ENCODE results near the gene BRD4. TPM values are rescaled to one million over a fixed set of nuclear protein-coding genes. Genes with fewer than 3 reads are reported as not detected.

BRD4 gene
- total and polyA plus RNA-seq, 2 donors (not counting 1 experiment from before 2014, with no cell fraction given), result 9.9 to 20.1 TPM

- TF ChIP-seq EZH2 (IDR thresholded peaks at IDR 0.05; ENCODE audit: low read length, missing control alignments) (no peak), CTCF (conservative IDR thresholded peaks at IDR 0.05 in 1 of 2, IDR thresholded peaks at IDR 0.05 in 1 of 2; ENCODE audit: low read depth in 1 of 2, low read length in 2 of 2) (peak in 1 of 2 donors; percentile 21)
- H3K9ac ChIP-seq (ENCODE audit: insufficient read depth, low read length), result peak overlapping the region; percentile 20
- H3K79me2 ChIP-seq (ENCODE audit: control insufficient read depth, insufficient read depth, low read length), result peaks cover 99% of the 10 kb centered on the region
- no peaks in the 10 kb centered on the region for H3K36me3 ChIP-seq (ENCODE audit: control insufficient read depth, insufficient read depth, low read length)
- H2AFZ ChIP-seq (ENCODE audit: low read length), result no peak overlapping the region
- no peaks in the 10 kb centered on the region for H3K27me3 ChIP-seq (ENCODE audit: control insufficient read depth, insufficient read depth, low read length)
- H3K27ac ChIP-seq (ENCODE audit: insufficient read depth, low read length), result peak overlapping the region; percentile 60
- no peak overlapping the region for H3K4me3 ChIP-seq (replicated peaks in 1 of 4; ENCODE audit: control extremely low read depth in 1 of 4, insufficient read depth in 1 of 4, low read depth in 3 of 4, low read length in 4 of 4)
- DNase-seq (ENCODE audit: low read depth in 2 of 2), result peak; percentile 86 to 91
- peaks cover 39% of the 10 kb centered on the region for H3K4me1 ChIP-seq (ENCODE audit: control insufficient read depth, extremely low read depth, insufficient read depth, low read length)
- H4K20me1 ChIP-seq (ENCODE audit: control insufficient read depth, extremely low read depth, insufficient read depth, low read length), result peaks cover 18% of the 10 kb centered on the region
- H3K9me3 ChIP-seq (ENCODE audit: control insufficient read depth, insufficient read depth, low read depth, low read length), result no peaks in the 10 kb centered on the region
- H3K4me2 ChIP-seq (ENCODE audit: extremely low read depth, insufficient read depth, low read length), result peak overlapping the region; percentile 57
Measured at GRCh38 chr19:15280915-15281683, 51.2 kb downstream of the BRD4 start.

GRCh38 chr19:15280048-15280725 lies 52.2 kb downstream of the BRD4 start:
- no peak for TF ChIP-seq CTCF (conservative IDR thresholded peaks at IDR 0.05 in 1 of 2, IDR thresholded peaks at IDR 0.05 in 1 of 2; ENCODE audit: low read depth in 1 of 2, low read length in 2 of 2)
- TF ChIP-seq EZH2 (IDR thresholded peaks at IDR 0.05; ENCODE audit: low read length, missing control alignments), result no peak
- Histone ChIP-seq H2AFZ (ENCODE audit: low read length) (no peak overlapping the region), H3K27me3 (ENCODE audit: control insufficient read depth, insufficient read depth, low read length) (no peaks in the 10 kb centered on the region), H3K4me3 (replicated peaks in 1 of 4; ENCODE audit: control extremely low read depth in 1 of 4, insufficient read depth in 1 of 4, low read depth in 3 of 4, low read length in 4 of 4) (no peak overlapping the region), H3K27ac (ENCODE audit: insufficient read depth, low read length) (peak overlapping the region; percentile 60), H3K9ac (ENCODE audit: insufficient read depth, low read length) (peak overlapping the region; percentile 39), H3K4me1 (ENCODE audit: control insufficient read depth, extremely low read depth, insufficient read depth, low read length) (peaks cover 39% of the 10 kb centered on the region), H3K9me3 (ENCODE audit: control insufficient read depth, insufficient read depth, low read depth, low read length) (no peaks in the 10 kb centered on the region), H3K4me2 (ENCODE audit: extremely low read depth, insufficient read depth, low read length) (peak overlapping the region; percentile 63), H3K36me3 (ENCODE audit: control insufficient read depth, insufficient read depth, low read length) (no peaks in the 10 kb centered on the region), H3K79me2 (ENCODE audit: control insufficient read depth, insufficient read depth, low read length) (peaks cover 99% of the 10 kb centered on the region), H4K20me1 (ENCODE audit: control insufficient read depth, extremely low read depth, insufficient read depth, low read length) (peaks cover 18% of the 10 kb centered on the region)
- peak in 1 of 2 donors; percentile 88 for DNase-seq (ENCODE audit: low read depth in 2 of 2)

- no peak for TF ChIP-seq EZH2 (IDR thresholded peaks at IDR 0.05; ENCODE audit: low read length, missing control alignments)
- no peak for TF ChIP-seq CTCF (conservative IDR thresholded peaks at IDR 0.05 in 1 of 2, IDR thresholded peaks at IDR 0.05 in 1 of 2; ENCODE audit: low read depth in 1 of 2, low read length in 2 of 2)
- H3K79me2 ChIP-seq (ENCODE audit: control insufficient read depth, insufficient read depth, low read length), result peaks cover 98% of the 10 kb centered on the region
- DNase-seq (ENCODE audit: low read depth in 2 of 2), result no peak
- H3K4me3 ChIP-seq (replicated peaks in 1 of 4; ENCODE audit: control extremely low read depth in 1 of 4, insufficient read depth in 1 of 4, low read depth in 3 of 4, low read length in 4 of 4), result no peak overlapping the region
- no peaks in the 10 kb centered on the region for H3K9me3 ChIP-seq (ENCODE audit: control insufficient read depth, insufficient read depth, low read depth, low read length)
- H2AFZ ChIP-seq (ENCODE audit: low read length), result no peak overlapping the region
- no peak overlapping the region for H3K4me2 ChIP-seq (ENCODE audit: extremely low read depth, insufficient read depth, low read length)
- peak overlapping the region; percentile 60 for H3K27ac ChIP-seq (ENCODE audit: insufficient read depth, low read length)
- H4K20me1 ChIP-seq (ENCODE audit: control insufficient read depth, extremely low read depth, insufficient read depth, low read length), result peaks cover 18% of the 10 kb centered on the region
- no peaks in the 10 kb centered on the region for H3K27me3 ChIP-seq (ENCODE audit: control insufficient read depth, insufficient read depth, low read length)
- H3K4me1 ChIP-seq (ENCODE audit: control insufficient read depth, extremely low read depth, insufficient read depth, low read length), result peaks cover 38% of the 10 kb centered on the region
- no peak overlapping the region for H3K9ac ChIP-seq (ENCODE audit: insufficient read depth, low read length)
- H3K36me3 ChIP-seq (ENCODE audit: control insufficient read depth, insufficient read depth, low read length), result no peaks in the 10 kb centered on the region
Measured at GRCh38 chr19:15279326-15279904, 52.9 kb downstream of the BRD4 start.

All from fibroblast of lung (primary cell).